Measurements from ENCODE around the gene RPTOR. TPM values are rescaled to one million over a fixed set of nuclear protein-coding genes. Genes with fewer than 3 reads are reported as not detected.

The RPTOR gene
- total RNA-seq, 6 donors from 2014 or later: 26.8 to 109 (median 36.8) TPM

DNA sequence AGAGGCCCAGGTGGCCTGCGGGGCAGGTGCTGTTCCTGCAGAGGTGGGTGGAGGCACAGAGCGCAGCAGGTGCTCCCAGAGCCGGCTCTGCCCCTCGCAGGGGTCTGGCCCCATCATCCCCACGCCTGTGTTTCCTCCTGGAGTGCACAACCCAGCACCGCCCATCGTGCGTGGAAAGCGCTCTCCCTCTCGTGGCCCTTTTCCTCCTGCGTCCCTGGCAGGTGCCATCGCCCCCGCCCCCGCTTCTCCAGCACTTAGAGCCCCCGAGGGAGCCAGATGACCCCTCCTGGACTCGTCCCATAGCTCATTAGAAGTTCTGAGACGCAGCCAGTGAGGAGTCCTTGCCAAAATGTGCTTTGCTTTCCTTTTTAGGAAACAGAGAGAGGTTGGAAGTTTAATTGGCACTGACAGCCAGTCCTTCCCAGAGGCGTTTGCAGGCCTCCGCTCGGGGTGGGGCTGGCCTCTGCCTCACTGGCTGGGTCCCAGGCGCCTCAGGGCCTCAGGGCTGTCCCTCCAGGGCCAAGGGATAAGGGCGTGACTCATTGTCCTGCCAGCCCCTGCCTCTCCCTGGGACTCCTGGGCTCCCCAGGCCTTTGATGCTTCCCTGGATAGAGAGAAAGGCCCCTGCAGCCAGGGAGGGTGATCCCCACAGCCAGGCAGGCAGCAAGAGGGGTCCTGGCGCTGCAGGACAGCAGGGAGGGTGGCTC, 414.8 kb downstream of the RPTOR start:
- H3K9me3 ChIP-seq: no peaks in the 10 kb centered on the region
- 67 to 69% methylated on average over 16 to 19 of the region's 23 CpGs for WGBS, 2 donors
- TF ChIP-seq, protein P1, sequence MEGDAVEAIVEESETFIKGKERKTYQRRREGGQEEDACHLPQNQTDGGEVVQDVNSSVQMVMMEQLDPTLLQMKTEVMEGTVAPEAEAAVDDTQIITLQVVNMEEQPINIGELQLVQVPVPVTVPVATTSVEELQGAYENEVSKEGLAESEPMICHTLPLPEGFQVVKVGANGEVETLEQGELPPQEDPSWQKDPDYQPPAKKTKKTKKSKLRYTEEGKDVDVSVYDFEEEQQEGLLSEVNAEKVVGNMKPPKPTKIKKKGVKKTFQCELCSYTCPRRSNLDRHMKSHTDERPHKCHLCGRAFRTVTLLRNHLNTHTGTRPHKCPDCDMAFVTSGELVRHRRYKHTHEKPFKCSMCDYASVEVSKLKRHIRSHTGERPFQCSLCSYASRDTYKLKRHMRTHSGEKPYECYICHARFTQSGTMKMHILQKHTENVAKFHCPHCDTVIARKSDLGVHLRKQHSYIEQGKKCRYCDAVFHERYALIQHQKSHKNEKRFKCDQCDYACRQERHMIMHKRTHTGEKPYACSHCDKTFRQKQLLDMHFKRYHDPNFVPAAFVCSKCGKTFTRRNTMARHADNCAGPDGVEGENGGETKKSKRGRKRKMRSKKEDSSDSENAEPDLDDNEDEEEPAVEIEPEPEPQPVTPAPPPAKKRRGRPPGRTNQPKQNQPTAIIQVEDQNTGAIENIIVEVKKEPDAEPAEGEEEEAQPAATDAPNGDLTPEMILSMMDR (IDR thresholded peaks at IDR 0.05): no peak
- TF ChIP-seq POLR2A (IDR thresholded peaks at IDR 0.05) (no peak), EP300 (IDR thresholded peaks at IDR 0.05) (no peak), POLR2AphosphoS5 (IDR thresholded peaks at IDR 0.05) (no peak)
- peak overlapping the region in 3 of 4 donors; percentile 23 to 43 (median 30) for H3K27ac ChIP-seq
- ATAC-seq (ENCODE audit: low FRiP score in 2 of 2) (peak; percentile 56 to 74), DNase-seq (peak in 1 of 2 donors; percentile 86)
- H3K4me3 ChIP-seq: no peak overlapping the region
- H3K36me3 ChIP-seq: peaks cover 0 to 18% (median 10%) of the 10 kb centered on the region in 4 donors
- H3K27me3 ChIP-seq: no peaks in the 10 kb centered on the region
- H3K4me1 ChIP-seq: peaks cover 0 to 12% (median 3%) of the 10 kb centered on the region in 4 donors

DNA sequence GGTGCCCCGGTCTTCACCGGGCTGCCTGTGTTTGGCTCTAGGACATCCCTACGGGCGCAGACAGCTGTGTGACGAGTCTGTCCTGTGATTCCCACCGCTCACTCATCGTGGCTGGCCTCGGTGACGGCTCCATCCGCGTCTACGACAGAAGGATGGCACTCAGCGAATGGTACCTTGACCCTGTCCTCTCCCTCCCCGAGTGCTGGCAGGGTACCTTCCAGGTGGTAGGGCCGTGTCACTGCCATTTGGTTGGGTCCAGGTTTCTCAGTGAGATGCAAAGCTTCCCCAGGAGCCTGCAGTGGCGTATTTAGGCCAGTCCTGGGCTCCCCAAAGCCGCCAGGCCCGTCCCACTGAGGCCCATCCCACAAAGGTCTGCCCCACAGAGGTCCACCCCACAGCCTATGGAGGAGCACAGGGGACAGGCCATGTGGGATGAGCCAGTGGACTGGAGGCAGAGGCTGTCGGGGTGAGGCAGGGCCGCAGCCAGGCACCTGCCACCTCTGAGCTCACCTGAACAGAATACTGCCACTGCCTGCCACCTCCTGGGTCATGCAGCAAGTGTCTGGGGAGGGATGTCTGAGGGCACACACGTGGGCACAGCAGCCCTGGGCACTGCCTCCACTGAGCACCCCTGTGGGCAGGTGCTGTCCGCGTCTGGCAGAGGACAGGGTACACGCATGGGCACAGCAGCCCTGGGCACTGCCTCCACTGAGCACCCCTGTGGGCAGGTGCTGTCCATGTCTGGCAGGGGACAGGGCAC, 415.6 kb downstream of the RPTOR start:
- ATAC-seq (ENCODE audit: low FRiP score in 2 of 2) (peak in 1 of 2 donors; percentile 5), DNase-seq (peak in 1 of 2 donors; percentile 55)
- Histone ChIP-seq H3K27ac (peak overlapping the region in 1 of 4 donors; percentile 43), H3K27me3 (no peaks in the 10 kb centered on the region), H3K36me3 (peaks cover 0 to 25% (median 12%) of the 10 kb centered on the region in 4 donors), H3K4me1 (peaks cover 0 to 12% (median 3%) of the 10 kb centered on the region in 4 donors), H3K9me3 (no peaks in the 10 kb centered on the region), H3K4me3 (no peak overlapping the region)
- WGBS, 2 donors: 90 to 95% methylated on average over 2 to 17 of the region's 24 CpGs
- no peak for TF ChIP-seq EP300 (IDR thresholded peaks at IDR 0.05)
- TF ChIP-seq POLR2A (IDR thresholded peaks at IDR 0.05): no peak
- TF ChIP-seq, protein P1 (IDR thresholded peaks at IDR 0.05): no peak
- TF ChIP-seq POLR2AphosphoS5 (IDR thresholded peaks at IDR 0.05): no peak

DNA sequence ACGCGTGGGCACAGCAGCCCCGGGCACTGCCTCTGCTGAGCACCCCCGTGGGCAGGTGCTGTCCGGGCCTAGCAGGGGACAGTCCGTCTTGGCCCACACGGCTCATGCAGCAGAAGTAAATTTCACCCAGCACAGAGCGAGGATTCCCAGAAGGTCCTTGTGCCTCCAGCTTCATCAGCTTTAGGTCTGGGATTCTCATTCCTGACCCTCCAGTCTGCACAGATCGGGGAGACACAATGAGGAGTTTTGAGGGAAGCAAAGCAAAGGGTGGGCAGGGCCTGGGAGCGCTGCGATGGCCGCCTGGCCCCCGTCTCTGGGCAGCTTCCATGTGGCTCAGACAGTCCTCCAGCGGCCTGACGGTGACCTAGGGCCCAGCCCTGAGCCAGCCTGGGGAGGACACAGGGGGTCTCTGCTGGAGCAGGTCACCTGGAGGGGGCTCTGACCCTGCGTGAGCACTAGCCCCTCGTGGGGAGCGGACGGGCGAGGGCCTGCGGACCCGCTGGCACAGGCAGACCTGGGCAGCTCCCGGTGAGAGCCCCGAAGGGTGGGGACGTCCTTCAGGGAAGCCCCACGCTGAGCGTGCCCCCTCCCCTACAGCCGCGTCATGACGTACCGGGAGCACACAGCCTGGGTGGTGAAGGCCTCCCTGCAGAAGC, 416.3 kb downstream of the RPTOR start:
- DNase-seq: peak in 1 of 2 donors; percentile 79
- Histone ChIP-seq H3K9me3 (no peaks in the 10 kb centered on the region), H3K27me3 (no peaks in the 10 kb centered on the region), H3K36me3 (peaks cover 0 to 29% (median 16%) of the 10 kb centered on the region in 4 donors), H3K4me3 (no peak overlapping the region), H3K27ac (no peak overlapping the region), H3K4me1 (peaks cover 0 to 12% (median 3%) of the 10 kb centered on the region in 4 donors)
- 84 to 94% methylated on average over 15 to 31 of the region's 31 CpGs for WGBS, 2 donors
- peak in 1 of 2 donors; percentile 19 for ATAC-seq (ENCODE audit: low FRiP score in 2 of 2)
- TF ChIP-seq POLR2A (IDR thresholded peaks at IDR 0.05) (no peak), EP300 (IDR thresholded peaks at IDR 0.05) (no peak), POLR2AphosphoS5 (IDR thresholded peaks at IDR 0.05) (no peak)
- TF ChIP-seq, protein P1 (IDR thresholded peaks at IDR 0.05): no peak

DNA sequence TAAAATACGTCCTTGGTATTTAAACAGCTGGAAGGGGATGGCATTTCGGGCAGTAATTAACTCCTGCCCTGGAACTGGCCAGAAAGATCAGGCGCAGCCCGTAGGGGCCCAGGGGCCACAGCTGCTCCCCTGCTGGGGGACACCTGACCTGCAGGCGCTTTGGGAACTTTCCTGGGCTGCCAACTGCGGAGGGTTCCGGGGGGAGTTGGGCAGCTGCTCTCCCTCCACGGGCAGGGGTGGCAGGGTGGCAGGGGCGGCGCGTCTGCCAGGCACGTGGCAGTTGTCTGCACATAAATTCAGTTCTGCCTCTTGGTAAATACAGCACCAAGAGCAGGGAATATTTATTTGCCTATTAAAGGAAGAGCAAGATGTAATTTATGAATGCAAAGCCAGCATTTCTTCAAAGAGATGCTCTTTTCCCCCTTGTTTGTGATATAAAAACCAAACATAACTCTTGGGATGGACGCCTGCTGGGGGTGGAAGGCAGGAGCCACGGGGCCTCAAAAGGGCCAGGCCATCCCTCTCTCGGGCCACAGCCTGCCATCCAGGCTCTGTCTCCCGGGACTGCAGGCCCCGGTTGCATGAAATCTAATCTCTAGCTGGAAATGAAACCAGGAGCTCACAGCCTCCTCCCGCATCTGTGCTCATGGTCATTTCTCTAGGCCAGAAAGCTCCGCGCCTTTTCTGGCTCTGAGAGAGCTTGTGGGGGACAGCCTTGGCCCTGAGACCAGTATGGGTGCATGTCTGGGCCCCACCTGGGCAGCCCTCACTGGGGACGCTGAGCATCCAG, 417.1 kb downstream of the RPTOR start:
- ATAC-seq (ENCODE audit: low FRiP score in 2 of 2) (no peak), DNase-seq (peak in 1 of 2 donors; percentile 72)
- Histone ChIP-seq H3K9me3 (no peaks in the 10 kb centered on the region), H3K4me1 (peaks cover 0 to 12% (median 3%) of the 10 kb centered on the region in 4 donors), H3K4me3 (no peak overlapping the region), H3K27me3 (no peaks in the 10 kb centered on the region), H3K36me3 (peaks cover 0 to 31% (median 15%) of the 10 kb centered on the region in 4 donors), H3K27ac (no peak overlapping the region)
- WGBS, 2 donors: 89 to 93% methylated on average over 19 to 21 of the region's 21 CpGs
- TF ChIP-seq, protein P1 (IDR thresholded peaks at IDR 0.05): no peak
- TF ChIP-seq POLR2A (IDR thresholded peaks at IDR 0.05): no peak
- no peak for TF ChIP-seq EP300 (IDR thresholded peaks at IDR 0.05)
- no peak for TF ChIP-seq POLR2AphosphoS5 (IDR thresholded peaks at IDR 0.05)

All from upper lobe of left lung (tissue), 6 donors.